Stimulated activated CD8-positive, alpha-beta memory T cell treated with anti-CD3 and anti-CD28 coated beads, Interleukin-7, amount 100 ng/mL, for 24 hours (primary cell): Measurements from ENCODE around the gene CFAP70.

Experiments
- DNase-seq: peaks from one replicate; pipeline ENCODE4 v3.0.0-alpha.2; 2020; ENCODE audit warnings: low read depth

Gene CFAP70

DNA sequence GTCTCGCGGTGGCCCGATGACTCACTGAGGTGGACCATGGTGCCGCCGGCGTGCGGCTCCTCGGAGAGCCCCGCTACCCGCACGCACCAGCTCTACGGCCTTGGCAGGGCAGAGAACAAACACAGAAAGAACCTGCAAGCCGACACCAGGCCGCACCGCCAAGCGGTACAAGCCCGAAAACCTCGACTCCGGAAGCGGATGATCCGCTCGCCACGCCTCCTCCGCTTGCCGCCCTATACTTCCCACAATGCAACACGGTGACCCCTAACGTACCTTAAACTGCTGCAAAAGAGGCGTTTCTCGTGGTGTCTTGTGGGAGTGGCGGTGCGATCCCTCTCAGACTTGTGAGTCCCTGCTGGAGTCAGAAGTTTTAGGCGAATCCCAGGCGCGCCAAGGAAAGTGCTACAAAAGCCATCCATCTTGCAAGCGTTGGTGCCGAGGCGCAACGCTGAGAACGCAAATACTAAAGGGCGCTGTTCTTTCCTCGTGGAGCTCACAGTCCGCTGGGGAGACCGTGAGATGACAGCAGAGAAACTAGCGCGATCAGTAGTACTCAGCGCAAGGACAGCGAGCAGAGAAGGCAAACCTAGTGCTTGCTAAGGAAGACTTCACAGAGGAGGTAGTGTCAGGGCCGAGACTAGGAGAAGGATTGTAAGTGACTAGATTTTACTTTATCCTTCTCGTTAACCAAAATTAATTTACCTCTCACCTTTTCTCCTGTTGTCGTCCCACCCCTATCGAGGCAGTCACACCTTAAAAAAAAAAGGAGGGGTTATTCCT, 106.0 kb downstream of the CFAP70 start, which contains the start of gene MRPS16:
Gene MRPS16, minus strand, starts transcription at position 200 of the 780 bp plus-strand sequence. Its CDS starts 162 bp downstream, at position 38.
- peak; percentile 81 for DNase-seq

DNA sequence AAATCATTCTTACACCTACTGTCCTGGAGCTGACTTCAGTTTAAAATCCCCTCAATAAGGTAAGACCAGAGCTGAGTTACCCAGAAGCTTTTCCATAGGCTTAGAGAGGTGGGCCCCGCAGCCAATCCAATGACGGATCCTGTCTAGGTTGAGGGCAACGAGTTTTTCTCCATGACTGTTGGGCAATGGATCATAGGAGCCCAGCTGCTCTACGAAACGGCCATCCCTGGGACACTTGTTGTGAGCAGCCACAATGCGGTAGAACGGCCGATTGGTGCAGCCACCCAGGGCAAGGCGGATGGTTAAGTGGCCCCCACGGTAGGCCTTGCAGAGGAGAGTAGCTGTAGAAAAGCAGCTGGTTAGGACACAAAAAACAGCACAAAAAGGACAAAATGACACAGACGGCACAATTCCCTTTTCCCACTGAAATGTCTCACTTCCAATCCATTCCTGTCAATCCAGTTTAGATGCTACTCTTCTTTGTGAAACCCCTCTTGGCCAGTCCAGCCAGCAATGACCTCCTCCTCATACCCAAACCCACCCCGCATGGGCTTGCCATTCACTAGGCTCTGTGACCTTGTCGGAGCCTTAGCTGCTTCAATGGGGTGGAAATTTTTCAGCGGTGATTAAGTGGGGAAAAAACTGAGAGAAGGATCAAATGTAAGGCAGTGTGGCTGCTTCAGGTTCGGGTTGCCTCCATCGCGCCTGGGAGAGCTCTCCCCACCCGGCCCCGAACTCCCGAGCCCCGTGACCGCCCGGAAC, 106.8 kb downstream of the CFAP70 start:
- DNase-seq = no peak

DNA sequence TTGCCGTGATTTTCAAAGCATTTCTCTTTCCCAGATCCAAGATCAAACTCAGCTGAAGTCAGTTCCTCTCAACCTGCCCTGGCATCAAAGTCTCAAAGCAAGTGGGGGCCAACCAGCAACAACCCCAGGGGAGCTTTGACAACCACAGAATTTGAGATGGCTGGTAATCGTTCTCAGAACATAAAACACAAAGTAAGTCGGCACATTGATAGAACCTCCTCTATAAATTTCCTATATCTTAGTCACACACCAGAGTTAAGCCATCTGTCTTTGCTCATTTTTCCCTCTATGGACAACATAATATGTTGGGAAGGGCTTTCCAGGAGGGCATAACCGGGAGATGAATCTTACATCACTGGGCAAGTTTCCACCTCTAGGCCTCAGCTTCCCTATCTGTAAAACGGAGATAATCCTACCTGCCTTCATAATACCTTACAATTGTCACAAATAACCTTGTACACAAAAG, 110.4 kb downstream of the CFAP70 start:
- no peak for DNase-seq

DNA sequence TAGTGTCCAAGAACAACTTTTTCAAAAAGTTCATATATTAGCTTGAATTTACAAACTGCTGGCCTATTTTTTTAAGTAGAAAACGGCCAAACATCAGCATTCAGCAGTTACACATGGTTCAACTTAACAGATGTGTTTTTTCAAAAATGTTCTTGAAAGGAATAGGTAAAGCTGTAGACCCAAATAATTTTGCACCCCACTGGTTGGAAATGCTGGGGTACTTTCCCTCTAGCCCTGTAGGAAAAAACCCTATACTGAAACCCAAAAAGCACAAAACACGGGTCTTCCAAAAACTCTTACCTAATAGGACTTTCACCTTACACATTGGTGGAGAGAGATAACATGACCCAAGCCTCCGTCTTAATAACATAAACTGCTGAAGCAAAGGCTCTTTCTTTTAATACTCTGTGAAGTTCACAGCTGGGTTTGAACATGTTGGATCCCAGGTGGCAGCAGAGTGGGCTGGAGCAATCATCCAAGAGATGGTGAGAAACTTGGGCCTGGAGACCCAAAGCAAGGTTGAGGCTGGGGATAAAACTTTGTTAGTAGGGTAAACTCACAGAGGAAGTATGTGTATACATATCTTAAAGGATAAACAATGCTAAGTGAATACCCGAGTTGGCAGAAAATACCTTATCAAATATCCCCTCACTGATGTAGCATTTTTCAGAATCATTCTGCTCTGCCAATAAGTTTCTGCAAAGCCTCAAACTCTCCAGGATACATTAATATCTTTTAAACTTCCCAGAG, 111.0 kb downstream of the CFAP70 start:
- no peak for DNase-seq

DNA sequence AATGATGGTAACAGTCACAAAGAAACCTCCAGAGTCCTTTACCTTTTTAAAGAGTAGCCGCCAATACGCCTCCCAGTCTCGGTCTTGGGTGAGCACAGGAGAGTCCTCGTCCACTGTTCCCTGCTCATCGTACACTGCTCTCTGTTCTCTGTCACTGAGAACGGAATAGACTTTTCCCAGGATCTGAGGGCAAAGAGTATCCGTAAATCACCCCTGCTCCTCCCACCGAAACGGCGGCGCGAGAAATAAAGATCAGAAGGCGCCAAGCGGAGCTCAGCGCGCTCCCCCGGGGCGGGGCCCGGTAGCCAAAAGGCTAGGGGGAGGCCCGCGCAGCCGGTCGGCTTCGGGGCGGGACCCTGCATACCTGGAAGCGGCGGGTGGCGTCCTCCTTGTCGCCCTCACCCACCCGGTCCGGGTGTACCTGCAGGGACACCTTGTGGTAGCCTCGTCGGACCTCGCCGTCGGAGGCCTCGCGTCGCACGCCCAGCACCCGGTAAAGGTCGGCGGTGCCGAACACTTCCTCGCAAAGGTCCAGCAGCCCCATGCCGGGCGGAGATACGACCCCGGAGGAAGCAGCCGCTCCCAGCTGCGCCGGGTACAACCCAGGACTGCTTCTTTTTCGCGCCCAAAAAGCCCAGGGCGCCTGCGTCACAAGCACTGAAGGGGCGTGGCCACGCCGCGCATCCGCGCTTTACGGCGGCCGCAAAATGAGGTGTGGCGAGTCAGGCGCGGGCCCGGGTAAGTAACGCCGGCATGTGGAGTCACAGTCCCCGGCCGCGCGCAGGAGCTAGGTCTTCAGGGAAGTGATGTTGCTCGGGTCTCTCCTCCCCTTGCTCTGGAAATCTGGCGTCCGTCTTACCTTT, 111.8 kb downstream of the CFAP70 start, which contains the start of gene DNAJC9:
Gene DNAJC9, minus strand, starts transcription at position 610 of the 863 bp plus-strand sequence. Its CDS starts 66 bp downstream, at position 544.
- peak; percentile 95 for DNase-seq

DNA sequence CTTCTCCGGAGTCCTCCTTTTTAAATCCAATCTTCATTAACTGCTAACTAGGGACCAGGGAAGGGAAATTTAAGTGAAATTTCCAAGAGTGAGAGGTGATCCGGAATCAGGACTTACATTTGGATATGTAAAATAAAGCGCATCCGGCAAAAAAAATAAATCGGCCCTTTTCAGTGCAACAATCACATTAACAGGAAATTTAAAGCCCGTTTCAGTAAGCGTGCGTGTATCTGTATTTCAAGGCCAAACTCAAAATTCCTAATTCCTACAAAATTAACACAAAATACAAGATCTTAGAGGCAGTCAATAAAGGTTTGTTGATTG, 112.4 kb downstream of the CFAP70 start:
- no peak for DNase-seq

DNA sequence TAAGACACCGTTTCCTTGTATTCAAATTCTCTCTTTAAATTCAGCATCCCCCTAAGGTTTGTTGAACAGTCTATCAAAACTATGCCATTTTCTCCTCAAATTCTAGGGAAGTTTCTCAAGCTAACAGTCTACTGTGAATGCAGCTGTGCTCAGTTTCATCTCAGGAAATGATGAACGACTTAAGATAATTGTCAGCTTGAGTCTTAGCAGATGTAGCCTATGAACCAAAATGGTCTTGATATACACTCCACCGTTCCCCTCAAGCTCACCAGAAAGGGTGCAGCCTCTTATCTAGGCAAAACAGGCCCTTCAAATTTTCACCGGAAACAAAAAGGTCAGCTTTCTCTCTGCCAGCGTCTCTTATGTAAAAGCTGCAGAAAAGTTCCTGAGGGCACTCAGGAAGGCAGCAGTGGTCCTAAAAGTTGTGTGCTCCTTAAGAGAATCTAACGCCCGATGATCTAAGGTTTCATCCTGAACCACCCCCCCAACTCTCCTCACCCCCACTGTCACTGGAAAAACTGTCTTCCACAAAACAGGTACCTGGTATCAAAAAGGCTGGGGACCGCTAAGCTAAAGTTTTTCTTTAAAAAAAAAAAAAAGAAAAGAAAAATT, 113.7 kb downstream of the CFAP70 start:
- DNase-seq = no peak

DNA sequence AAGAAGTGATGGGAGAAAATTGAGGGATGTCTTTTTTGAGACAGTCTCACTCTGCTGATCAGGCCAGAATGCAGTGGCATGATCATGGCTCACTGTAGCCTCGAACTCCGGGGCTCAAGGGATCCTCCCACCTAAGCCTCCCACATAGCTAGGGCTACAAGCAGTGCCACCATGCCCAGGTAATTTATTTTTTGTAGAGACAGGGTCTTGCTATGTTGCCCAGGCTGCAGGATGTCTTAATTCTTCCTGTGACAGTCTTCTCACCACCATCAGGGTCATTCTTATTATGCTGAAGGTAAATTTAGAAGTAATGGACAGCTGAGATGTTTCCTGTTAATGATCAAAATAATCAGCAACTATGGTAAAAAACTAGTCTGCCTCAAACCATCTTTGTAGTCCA, 118.8 kb downstream of the CFAP70 start:
- DNase-seq = no peak

DNA sequence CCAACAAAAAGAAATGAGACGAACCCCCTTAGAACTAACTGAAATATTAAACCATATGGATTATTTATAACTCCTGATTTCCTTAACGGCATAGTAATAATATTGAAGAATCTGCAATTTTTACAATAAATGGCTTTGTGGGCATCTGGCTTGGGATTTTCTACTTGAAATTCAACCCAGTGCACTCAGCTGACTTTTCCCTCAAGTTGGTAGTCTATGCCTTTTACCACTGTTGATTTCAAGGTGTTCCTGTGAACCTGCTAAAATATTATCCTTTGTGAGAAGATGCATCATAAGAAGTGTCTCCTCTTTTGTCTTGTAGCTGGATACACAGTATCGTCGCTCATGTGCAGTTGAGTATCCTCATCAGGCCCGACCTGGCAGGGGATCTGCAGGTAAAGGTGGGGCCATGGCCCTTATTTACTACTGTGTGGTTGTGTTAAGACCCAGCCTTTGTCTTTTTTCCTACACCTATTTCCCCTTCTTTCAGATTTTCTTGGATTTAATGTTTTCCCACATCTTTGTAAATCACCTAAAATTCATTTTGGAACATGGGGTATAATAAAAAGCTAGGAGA, 119.6 kb downstream of the CFAP70 start:
- DNase-seq = no peak

- no peak for DNase-seq
These were observed 124.0 kb downstream of the CFAP70 start for GRCh38 chr10:73234695-73235094.

DNA sequence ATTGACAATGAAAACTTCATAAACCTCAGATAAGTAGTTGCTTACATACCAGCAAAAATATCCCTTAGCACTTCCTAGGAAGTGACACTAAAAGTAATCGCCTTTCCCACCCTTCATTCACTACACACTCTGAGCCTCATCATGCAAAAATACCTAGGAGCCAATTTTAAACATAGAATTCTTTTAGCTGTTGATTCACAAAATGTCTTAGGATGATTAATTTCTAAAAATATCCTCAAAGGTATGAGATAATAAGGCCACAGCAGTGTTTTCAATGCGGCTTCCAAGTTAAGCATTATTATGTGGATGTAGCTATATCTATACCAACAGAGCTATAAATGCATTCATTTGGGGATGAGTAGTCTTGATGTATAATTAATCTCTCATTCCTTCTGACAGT, 124.8 kb downstream of the CFAP70 start:
- DNase-seq = no peak

DNA sequence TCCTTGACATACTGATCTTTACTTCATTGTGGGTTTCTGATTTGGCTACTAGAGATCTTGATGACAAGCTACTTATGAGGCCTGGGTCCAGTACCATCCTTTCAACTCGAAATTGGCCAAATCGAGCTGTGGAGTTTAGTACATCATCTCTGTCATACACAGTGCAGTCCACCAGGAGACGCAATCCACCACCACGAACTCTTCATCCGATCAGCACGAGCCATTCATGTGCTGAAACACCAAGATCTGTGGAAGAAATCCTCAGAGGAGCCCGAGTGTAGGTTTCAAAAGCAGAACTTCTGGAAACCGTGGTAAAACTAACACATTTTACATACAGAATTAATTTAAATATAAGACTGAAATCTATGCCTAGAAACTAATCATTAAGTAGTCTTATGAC, 125.8 kb downstream of the CFAP70 start:
- no peak for DNase-seq

GRCh38 chr10:73229567-73229966, 129.1 kb downstream of the CFAP70 start:
- no peak for DNase-seq

- DNase-seq = no peak
These were observed 130.4 kb downstream of the CFAP70 start for GRCh38 chr10:73228247-73228646.

- DNase-seq = no peak
These were observed 132.0 kb downstream of the CFAP70 start for GRCh38 chr10:73226663-73227062.

DNA sequence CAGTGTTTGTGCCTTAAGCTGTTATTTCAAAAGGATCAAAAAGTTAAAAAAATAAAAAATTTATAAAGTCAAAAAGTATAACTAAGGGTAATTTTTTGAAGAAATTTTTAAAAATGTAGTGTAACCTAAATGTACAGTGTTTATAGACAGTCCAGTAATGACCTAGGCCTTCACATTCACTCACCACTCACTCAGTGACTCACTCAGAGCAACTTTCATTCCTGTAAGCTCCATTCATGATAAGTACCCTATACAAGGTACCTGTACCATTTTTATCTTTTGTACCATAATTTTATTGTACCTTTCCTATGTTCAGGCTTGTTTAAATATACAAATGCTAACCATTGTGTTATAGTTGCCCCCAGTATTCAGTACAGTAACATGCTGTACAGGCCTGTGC, 133.1 kb downstream of the CFAP70 start:
- DNase-seq = no peak

DNA sequence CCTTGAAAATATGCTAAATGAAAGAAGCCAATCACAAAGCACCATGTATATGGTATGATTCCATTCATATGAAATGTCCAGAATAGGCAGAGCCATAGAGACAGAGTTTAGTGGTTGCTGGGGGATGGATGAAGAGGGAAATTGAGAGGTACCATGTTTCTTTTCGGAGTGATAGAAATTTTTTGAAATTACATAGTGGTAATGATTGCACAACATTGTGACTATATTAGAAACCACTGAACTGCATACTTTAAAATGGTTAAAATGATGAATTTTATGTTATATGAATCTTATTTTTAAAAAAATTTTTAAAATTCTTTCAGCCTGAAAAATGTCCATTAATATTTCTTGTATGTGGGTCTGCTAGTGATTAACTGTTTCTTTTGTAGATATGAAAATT, 137.7 kb downstream of the CFAP70 start:
- no peak for DNase-seq

DNA sequence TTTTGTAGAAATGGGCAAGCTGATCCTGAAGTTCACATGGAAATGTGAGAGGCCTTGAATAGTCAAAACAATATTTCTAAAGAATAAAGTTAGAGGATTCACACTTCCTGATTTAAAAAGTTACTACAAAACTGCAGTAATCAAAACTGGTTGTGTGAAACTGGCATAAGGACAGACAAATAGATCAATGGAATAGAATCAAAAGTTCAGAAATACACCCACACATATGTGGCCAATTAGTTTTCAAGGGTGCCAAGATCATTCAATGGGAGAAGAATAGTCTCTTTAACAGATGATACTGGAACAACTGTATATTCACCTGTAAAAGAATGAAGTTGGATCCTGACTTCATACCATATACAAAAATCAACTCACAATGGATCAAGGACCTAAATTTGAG, 139.3 kb downstream of the CFAP70 start:
- no peak for DNase-seq

- DNase-seq = no peak
These were observed 140.1 kb downstream of the CFAP70 start for GRCh38 chr10:73218431-73219191.

DNA sequence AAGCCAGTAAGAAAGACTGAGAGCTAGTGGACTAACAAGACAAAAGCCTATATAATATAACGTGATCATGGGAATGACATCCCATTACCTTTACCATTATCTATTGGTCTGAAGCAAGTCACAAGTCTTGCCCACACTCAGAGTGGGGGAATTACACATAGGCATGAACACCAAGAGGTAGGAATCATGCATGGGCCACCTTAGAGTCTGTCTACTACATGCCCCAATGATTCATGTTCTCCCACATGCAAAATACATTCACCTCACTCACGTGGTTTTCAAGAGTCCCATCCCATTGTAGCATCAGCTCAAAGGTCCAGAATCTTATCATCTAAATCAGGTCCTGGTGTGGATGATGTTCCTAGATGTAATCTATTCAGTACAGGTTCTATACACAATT, 141.0 kb downstream of the CFAP70 start:
- no peak for DNase-seq
